DOHH2 (cell line): ENCODE data around the gene DOCK8.

ENCODE experiments used
- CTCF ChIP-seq: fragments of 200-600 bp; sonication (generic); IDR thresholded peaks from one replicate; pipeline ENCODE4 v1.5.1; 2014; ENCODE audit warnings: antibody characterized with exemption, mild to moderate bottlenecking, low read depth, low read length; ENCODE audit not compliant: poor library complexity, severe bottlenecking
- EZH2phosphoT487 ChIP-seq: fragments of 200-600 bp; sonication (generic); IDR thresholded peaks from 2 replicates; pipeline ENCODE4 v1.6.1; 2017; ENCODE audit warnings: borderline replicate concordance, mild to moderate bottlenecking, antibody characterized with exemption, low read length, moderate library complexity, mixed read lengths

- TF ChIP-seq CTCF: no peak
- TF ChIP-seq EZH2phosphoT487: no peak
Observed at GRCh38 chr9:274406-274805, 59.7 kb downstream of the DOCK8 start.
